GM19328 (cell line): ENCODE measurements around the gene MS4A2.
"Not testable (repeated sequence)": the region's sequence is repeated elsewhere in the genome, so short reads cannot be mapped to it uniquely, and the experiment has no call there.

ENCODE experiments used
- ATAC-seq: cut with Tn5 transposase; IDR thresholded peaks from one replicate; pipeline ENCODE4 v1.9.1; 2021; ENCODE audit warnings: mild to moderate bottlenecking, moderate library complexity; ENCODE audit not compliant: unreplicated experiment

MS4A2 gene

GRCh38 chr11:60100516-60100915 lies 12.1 kb downstream of the MS4A2 start:
- no peak for ATAC-seq

- ATAC-seq, result not testable (repeated sequence)
Observed at GRCh38 chr11:60101368-60101767, 12.9 kb downstream of the MS4A2 start.

GRCh38 chr11:60104471-60105115 lies 16.1 kb downstream of the MS4A2 start:
- not testable (repeated sequence) for ATAC-seq

- ATAC-seq, result not testable (repeated sequence)
Observed at GRCh38 chr11:60108631-60109030, 20.2 kb downstream of the MS4A2 start.

GRCh38 chr11:60111793-60112192 lies 23.3 kb downstream of the MS4A2 start:
- no peak for ATAC-seq

GRCh38 chr11:60116996-60117790 lies 28.7 kb downstream of the MS4A2 start:
- no peak for ATAC-seq

- ATAC-seq, result no peak
Observed at GRCh38 chr11:60118338-60118737, 29.9 kb downstream of the MS4A2 start.

- ATAC-seq, result no peak
Observed at GRCh38 chr11:60119710-60120109, 31.2 kb downstream of the MS4A2 start.

GRCh38 chr11:60121264-60121663 lies 32.8 kb downstream of the MS4A2 start:
- no peak for ATAC-seq

GRCh38 chr11:60122414-60123036 lies 34.1 kb downstream of the MS4A2 start:
- no peak for ATAC-seq

- no peak for ATAC-seq
Observed at GRCh38 chr11:60124802-60125432, 36.5 kb downstream of the MS4A2 start.

GRCh38 chr11:60125956-60126585 lies 37.6 kb downstream of the MS4A2 start:
- ATAC-seq, result no peak

GRCh38 chr11:60127311-60127811 lies 38.9 kb downstream of the MS4A2 start:
- no peak for ATAC-seq

GRCh38 chr11:60128376-60128775 lies 39.9 kb downstream of the MS4A2 start:
- ATAC-seq, result no peak

- ATAC-seq, result not testable (repeated sequence)
Observed at GRCh38 chr11:60128866-60129265, 40.4 kb downstream of the MS4A2 start.

- no peak for ATAC-seq
Observed at GRCh38 chr11:60129853-60130252, 41.4 kb downstream of the MS4A2 start.

- no peak for ATAC-seq
Observed at GRCh38 chr11:60130496-60130895, 42.0 kb downstream of the MS4A2 start.

- ATAC-seq, result no peak
Observed at GRCh38 chr11:60131912-60132311, 43.4 kb downstream of the MS4A2 start.

GRCh38 chr11:60133917-60134316 lies 45.5 kb downstream of the MS4A2 start:
- no peak for ATAC-seq

GRCh38 chr11:60143768-60144167 lies 55.3 kb downstream of the MS4A2 start:
- no peak for ATAC-seq

- no peak for ATAC-seq
Observed at GRCh38 chr11:60145677-60146076, 57.2 kb downstream of the MS4A2 start.
